ENCODE data around the gene CAMK1D. TPM values are rescaled to one million over a fixed set of nuclear protein-coding genes. Genes with fewer than 3 reads are reported as not detected.

Gene CAMK1D
- total RNA-seq, 4 donors from 2014 or later, result 13.5 to 21.4 (median 15.7) TPM

- Histone ChIP-seq H3K27me3 (no peaks in the 10 kb centered on the region), H3K36me3 (no peaks in the 10 kb centered on the region), H3K27ac (no peak overlapping the region), H3K4me3 (no peak overlapping the region), H3K9me3 (no peaks in the 10 kb centered on the region), H3K4me1 (peaks cover 0 to 12% (median 2%) of the 10 kb centered on the region in 4 donors)
- no peak for TF ChIP-seq POLR2A (IDR thresholded peaks at IDR 0.05)
- TF ChIP-seq CTCF (IDR thresholded peaks at IDR 0.05), result no peak
- TF ChIP-seq EP300 (IDR thresholded peaks at IDR 0.05; ENCODE audit: low read depth), result no peak
- TF ChIP-seq POLR2AphosphoS5 (IDR thresholded peaks at IDR 0.05), result no peak
- intact Hi-C loops (cut with DNase I; ENCODE audit: low total_unique reads) (no loop called here), in situ Hi-C loops (cut with MboI; ENCODE audit: low pct_ligation_motif_present in 1 of 4, low pct_unique_long_range_greater_than_20kb in 1 of 4, low sequenced_read_pairs in 3 of 4) (no loop called here)
- DNase-seq, result no peak
- 97 to 100% methylated on average over 3 to 14 of the region's 14 CpGs for WGBS, 2 donors (ENCODE audit: low coverage in 1 of 2)
Measured at GRCh38 chr10:12423896-12424295, 74.5 kb downstream of the CAMK1D start.

- TF ChIP-seq POLR2AphosphoS5 (IDR thresholded peaks at IDR 0.05) (no peak), EP300 (IDR thresholded peaks at IDR 0.05; ENCODE audit: low read depth) (no peak), POLR2A (IDR thresholded peaks at IDR 0.05) (no peak), CTCF (IDR thresholded peaks at IDR 0.05) (no peak)
- 93% methylated on average over 8 of the region's 8 CpGs; no CpG with 5 or more reads in 1 of the 2 donors for WGBS, 2 donors (ENCODE audit: low coverage in 1 of 2)
- H3K36me3 ChIP-seq, result no peaks in the 10 kb centered on the region
- H3K4me3 ChIP-seq, result no peak overlapping the region
- H3K4me1 ChIP-seq, result peaks cover 0 to 5% (median 0%) of the 10 kb centered on the region in 4 donors
- intact Hi-C loops (cut with DNase I; ENCODE audit: low total_unique reads), result no loop called here
- H3K9me3 ChIP-seq, result no peaks in the 10 kb centered on the region
- H3K27ac ChIP-seq, result no peak overlapping the region
- in situ Hi-C loops (cut with MboI; ENCODE audit: low pct_ligation_motif_present in 1 of 4, low pct_unique_long_range_greater_than_20kb in 1 of 4, low sequenced_read_pairs in 3 of 4), result no loop called here
- H3K27me3 ChIP-seq, result no peaks in the 10 kb centered on the region
- no peak for DNase-seq
Measured at GRCh38 chr10:12427276-12427675, 77.9 kb downstream of the CAMK1D start.

GRCh38 chr10:12428447-12429135 is 79.2 kb downstream of the CAMK1D start:
- intact Hi-C loops (cut with DNase I; ENCODE audit: low total_unique reads) (no loop called here), in situ Hi-C loops (cut with MboI; ENCODE audit: low pct_ligation_motif_present in 1 of 4, low pct_unique_long_range_greater_than_20kb in 1 of 4, low sequenced_read_pairs in 3 of 4) (no loop called here)
- H3K4me1 ChIP-seq, result peaks cover under 1 to 15% (median 7%) of the 10 kb centered on the region in 4 donors
- 85 to 95% methylated on average over 6 to 15 of the region's 16 CpGs for WGBS, 2 donors (ENCODE audit: low coverage in 1 of 2)
- H3K9me3 ChIP-seq, result no peaks in the 10 kb centered on the region
- TF ChIP-seq POLR2AphosphoS5 (IDR thresholded peaks at IDR 0.05) (no peak), EP300 (IDR thresholded peaks at IDR 0.05; ENCODE audit: low read depth) (no peak), CTCF (IDR thresholded peaks at IDR 0.05) (no peak), POLR2A (IDR thresholded peaks at IDR 0.05) (no peak)
- H3K27ac ChIP-seq, result no peak overlapping the region
- no peaks in the 10 kb centered on the region for H3K27me3 ChIP-seq
- no peaks in the 10 kb centered on the region for H3K36me3 ChIP-seq
- no peak for DNase-seq
- H3K4me3 ChIP-seq, result no peak overlapping the region

- H3K27me3 ChIP-seq, result no peaks in the 10 kb centered on the region
- in situ Hi-C loops (cut with MboI; ENCODE audit: low pct_ligation_motif_present in 1 of 4, low pct_unique_long_range_greater_than_20kb in 1 of 4, low sequenced_read_pairs in 3 of 4) (no loop called here), intact Hi-C loops (cut with DNase I; ENCODE audit: low total_unique reads) (no loop called here)
- H3K4me3 ChIP-seq, result no peak overlapping the region
- H3K4me1 ChIP-seq, result peaks cover 7 to 26% (median 10%) of the 10 kb centered on the region in 4 donors
- no peak overlapping the region for H3K27ac ChIP-seq
- WGBS, 2 donors (ENCODE audit: low coverage in 1 of 2), result 82% methylated on average over 11 of the region's 11 CpGs; no CpG with 5 or more reads in 1 of the 2 donors
- H3K36me3 ChIP-seq, result no peaks in the 10 kb centered on the region
- TF ChIP-seq CTCF (IDR thresholded peaks at IDR 0.05) (no peak), POLR2AphosphoS5 (IDR thresholded peaks at IDR 0.05) (no peak), EP300 (IDR thresholded peaks at IDR 0.05; ENCODE audit: low read depth) (no peak), POLR2A (IDR thresholded peaks at IDR 0.05) (no peak)
- no peak for DNase-seq
- H3K9me3 ChIP-seq, result no peaks in the 10 kb centered on the region
Measured at GRCh38 chr10:12430406-12430982, 81.1 kb downstream of the CAMK1D start.
